Measurements from ENCODE around the gene LRRC49.

LRRC49 gene

DNA sequence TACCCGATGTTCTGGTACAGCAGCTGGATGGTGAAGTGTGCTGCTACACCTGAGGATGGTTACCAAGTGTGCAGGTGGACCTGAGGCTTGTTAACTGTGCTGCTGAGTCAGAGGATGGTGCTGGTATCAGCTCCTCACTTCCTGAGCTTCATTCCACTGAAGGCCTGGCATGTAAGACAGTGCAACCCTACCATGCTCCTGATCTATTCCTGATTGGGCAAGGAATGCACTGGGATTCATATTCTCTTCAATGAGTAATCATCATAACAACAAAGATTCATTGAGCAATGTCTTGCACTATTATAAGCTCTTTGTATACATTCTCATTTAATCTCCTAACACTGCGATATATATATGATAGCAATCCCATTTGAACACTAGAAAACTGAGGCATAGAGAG, 159.7 kb downstream of the LRRC49 start:
- DNase-seq (ENCODE audit: low read depth) = no peak
- no peak for TF ChIP-seq CTCF (IDR thresholded peaks at IDR 0.05; ENCODE audit: insufficient read depth, low read depth, low read length, missing control alignments)
- no peak overlapping the region for H3K4me3 ChIP-seq (ENCODE audit: low read depth, low read length)

GRCh38 chr15:71054286-71054952, 161.8 kb downstream of the LRRC49 start:
- no peak for DNase-seq (ENCODE audit: low read depth)
- TF ChIP-seq CTCF (IDR thresholded peaks at IDR 0.05; ENCODE audit: insufficient read depth, low read depth, low read length, missing control alignments) = no peak
- H3K4me3 ChIP-seq (ENCODE audit: low read depth, low read length) = no peak overlapping the region

DNA sequence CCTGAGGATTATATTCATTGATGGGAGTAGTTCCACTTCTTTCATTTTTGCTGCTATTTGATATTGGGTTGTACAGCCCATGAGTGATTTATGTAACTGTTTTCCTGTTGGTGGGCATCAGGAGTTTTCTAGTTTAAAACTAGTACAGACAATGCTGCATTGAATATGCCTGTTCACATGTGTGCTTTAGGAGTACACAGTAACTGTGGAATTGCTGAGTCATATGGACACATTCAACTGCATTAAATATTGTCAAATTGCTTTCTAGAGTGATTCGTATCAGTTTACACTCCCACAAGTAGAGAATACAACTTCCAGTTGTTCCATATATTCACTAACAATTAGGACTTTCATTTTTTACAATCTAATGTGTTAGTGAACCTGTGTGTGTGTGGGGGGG, 162.8 kb downstream of the LRRC49 start:
- TF ChIP-seq CTCF (IDR thresholded peaks at IDR 0.05; ENCODE audit: insufficient read depth, low read depth, low read length, missing control alignments) = no peak
- DNase-seq (ENCODE audit: low read depth) = no peak
- no peak overlapping the region for H3K4me3 ChIP-seq (ENCODE audit: low read depth, low read length)

GRCh38 chr15:71056111-71056510, 163.5 kb downstream of the LRRC49 start:
- no peak for TF ChIP-seq CTCF (IDR thresholded peaks at IDR 0.05; ENCODE audit: insufficient read depth, low read depth, low read length, missing control alignments)
- DNase-seq (ENCODE audit: low read depth) = no peak
- no peak overlapping the region for H3K4me3 ChIP-seq (ENCODE audit: low read depth, low read length)

- no peak overlapping the region for H3K4me3 ChIP-seq (ENCODE audit: low read depth, low read length)
- no peak for TF ChIP-seq CTCF (IDR thresholded peaks at IDR 0.05; ENCODE audit: insufficient read depth, low read depth, low read length, missing control alignments)
- no peak for DNase-seq (ENCODE audit: low read depth)
Measured at GRCh38 chr15:71057143-71057542, 164.5 kb downstream of the LRRC49 start.

- TF ChIP-seq CTCF (IDR thresholded peaks at IDR 0.05; ENCODE audit: insufficient read depth, low read depth, low read length, missing control alignments) = no peak
- DNase-seq (ENCODE audit: low read depth) = no peak
- H3K4me3 ChIP-seq (ENCODE audit: low read depth, low read length) = no peak overlapping the region
Measured at GRCh38 chr15:71057581-71057980, 165.0 kb downstream of the LRRC49 start.

DNA sequence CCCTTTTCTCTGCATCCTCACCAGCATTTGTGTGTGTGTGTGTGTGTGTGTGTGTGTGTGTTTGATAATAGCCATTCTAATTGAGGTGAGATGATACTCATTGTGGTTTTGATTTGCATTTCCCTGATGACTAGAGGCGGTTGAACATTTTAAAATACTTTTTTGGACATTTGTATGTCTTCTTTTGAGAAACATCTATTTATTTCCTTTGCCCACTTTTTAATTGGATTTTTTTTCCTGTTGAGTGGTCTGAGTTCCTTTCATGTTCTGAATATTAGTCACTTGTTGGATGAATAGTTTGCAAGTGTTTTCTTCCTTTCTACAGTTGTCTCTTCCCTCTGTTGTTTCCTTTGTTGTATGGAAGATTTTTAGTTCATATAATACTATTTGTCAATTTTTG, 168.4 kb downstream of the LRRC49 start:
- TF ChIP-seq CTCF (IDR thresholded peaks at IDR 0.05; ENCODE audit: insufficient read depth, low read depth, low read length, missing control alignments) = no peak
- no peak overlapping the region for H3K4me3 ChIP-seq (ENCODE audit: low read depth, low read length)
- DNase-seq (ENCODE audit: low read depth) = no peak
